MCF 10A (cell line): ENCODE measurements around the gene SEPTIN8. TPM values are rescaled to one million over a fixed set of nuclear protein-coding genes. Genes with fewer than 3 reads are reported as not detected.
A peak's percentile ranks its signal among the peaks of the same experiment; 100 is the strongest.

Experiments used
- BruUV-seq: library from RNA; stranded (reverse); fragments of 400-500 nt; replicated peaks from 2 replicates; lab custom pipeline; 2021; lab: Mats Ljungman, UMichigan
- CTCF ChIA-PET: fragments of 300-600 bp; sonication (Branson Sonifier 250); formaldehyde crosslinking; extraction: SDS; loops from one replicate; lab custom pipeline; 2021; ENCODE audit warnings: antibody characterized with exemption, inconsistent platforms; lab: Yijun Ruan, JAX
- POLR2A ChIA-PET: fragments of 300-600, 350-650 bp; sonication (Branson Sonifier 250); formaldehyde crosslinking; extraction: SDS; loops from one replicate; lab custom pipeline; 2020; ENCODE audit warnings: antibody characterized with exemption, inconsistent platforms; lab: Yijun Ruan, JAX
- DNase-seq: peaks from one replicate; pipeline ENCODE4 v3.0.0-alpha.2; 2018; ENCODE audit not compliant: unreplicated experiment
- H3K27ac Mint-ChIP-seq: one replicate; pipeline ENCODE4 v1.8.0; 2022; ENCODE audit warnings: mild to moderate bottlenecking, low read depth, mixed read lengths; ENCODE audit not compliant: unreplicated experiment
- H3K27me3 Mint-ChIP-seq: one replicate; pipeline ENCODE4 v1.8.0; 2022; ENCODE audit warnings: mixed read lengths; ENCODE audit not compliant: insufficient read depth, unreplicated experiment
- H3K36me3 Mint-ChIP-seq: one replicate; pipeline ENCODE4 v1.8.0; 2022; ENCODE audit warnings: mild to moderate bottlenecking, moderate library complexity, mixed read lengths; ENCODE audit not compliant: insufficient read depth, unreplicated experiment
- H3K4me1 Mint-ChIP-seq: one replicate; pipeline ENCODE4 v1.8.0; 2022; ENCODE audit warnings: mixed read lengths; ENCODE audit not compliant: insufficient read depth, unreplicated experiment
- H3K4me3 Mint-ChIP-seq: one replicate; pipeline ENCODE4 v1.8.0; 2022; ENCODE audit warnings: mild to moderate bottlenecking, moderate library complexity, mixed read lengths; ENCODE audit not compliant: unreplicated experiment
- H3K9me3 Mint-ChIP-seq: one replicate; pipeline ENCODE4 v1.8.0; 2022; ENCODE audit warnings: mixed read lengths; ENCODE audit not compliant: unreplicated experiment
- intact Hi-C: fragments of 100-400 bp; cut with micrococcal nuclease; formaldehyde crosslinking; loops from 2 replicates; pipeline ENCODE4 v1.14.1; 2022
- total RNA-seq: library from RNA; stranded (reverse); gene quantifications from 2 replicates; pipeline ENCODE4 v1.2.3, GENCODE V29; 2022
- TF ChIP-seq, protein P1 (sequence below): fragments of 200-600 bp; IDR thresholded peaks from one replicate; pipeline ENCODE4 v1.8.0; 2022; ENCODE audit warnings: antibody characterized with exemption, mild to moderate bottlenecking; ENCODE audit not compliant: unreplicated experiment

SEPTIN8 gene
- total RNA-seq, 1 experiment from 2014 or later: 34.8 TPM

DNA sequence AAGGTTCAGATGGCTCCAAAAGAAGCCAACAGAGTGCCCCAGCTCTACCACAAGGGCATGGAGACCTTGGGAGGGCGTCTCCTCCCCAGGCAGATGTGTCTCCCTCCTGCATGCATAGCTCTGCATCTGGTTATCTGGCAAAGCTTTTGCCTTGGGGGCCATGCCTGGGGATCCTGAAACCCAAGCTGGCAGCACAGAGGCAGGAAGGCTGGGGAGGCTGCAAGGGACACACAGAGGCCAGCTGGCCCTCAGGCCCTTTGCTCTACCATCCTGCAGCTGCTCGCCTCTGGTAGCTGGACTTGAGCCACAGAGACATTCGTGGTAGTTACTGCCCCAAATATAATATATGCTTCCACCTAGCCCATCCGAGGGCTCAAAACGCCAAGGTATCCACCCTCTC is 3.9 kb downstream of the SEPTIN8 start:
- no TSS peak for BruUV-seq
- Mint-ChIP-seq H3K9me3 (no peaks in the 10 kb centered on the region), H3K27me3 (no peaks in the 10 kb centered on the region), H3K4me3 (no peak overlapping the region), H3K4me1 (peaks cover 19% of the 10 kb centered on the region), H3K36me3 (no peaks in the 10 kb centered on the region), H3K27ac (peak overlapping the region; percentile 10)
- DNase-seq: no peak
- intact Hi-C loops: no loop called here
- ChIA-PET CTCF (interaction anchor here (1.4 to 3.9 kb wide), 2 partner anchors 47 to 246 kb away, joined by 3 to 26 read pairs; no protein-coding TSS in a partner anchor), POLR2A (interaction anchor here (1.0 kb wide), 1 partner anchor 34 kb away, joined by 3 read pairs; no protein-coding TSS in a partner anchor)
- TF ChIP-seq, protein P1, sequence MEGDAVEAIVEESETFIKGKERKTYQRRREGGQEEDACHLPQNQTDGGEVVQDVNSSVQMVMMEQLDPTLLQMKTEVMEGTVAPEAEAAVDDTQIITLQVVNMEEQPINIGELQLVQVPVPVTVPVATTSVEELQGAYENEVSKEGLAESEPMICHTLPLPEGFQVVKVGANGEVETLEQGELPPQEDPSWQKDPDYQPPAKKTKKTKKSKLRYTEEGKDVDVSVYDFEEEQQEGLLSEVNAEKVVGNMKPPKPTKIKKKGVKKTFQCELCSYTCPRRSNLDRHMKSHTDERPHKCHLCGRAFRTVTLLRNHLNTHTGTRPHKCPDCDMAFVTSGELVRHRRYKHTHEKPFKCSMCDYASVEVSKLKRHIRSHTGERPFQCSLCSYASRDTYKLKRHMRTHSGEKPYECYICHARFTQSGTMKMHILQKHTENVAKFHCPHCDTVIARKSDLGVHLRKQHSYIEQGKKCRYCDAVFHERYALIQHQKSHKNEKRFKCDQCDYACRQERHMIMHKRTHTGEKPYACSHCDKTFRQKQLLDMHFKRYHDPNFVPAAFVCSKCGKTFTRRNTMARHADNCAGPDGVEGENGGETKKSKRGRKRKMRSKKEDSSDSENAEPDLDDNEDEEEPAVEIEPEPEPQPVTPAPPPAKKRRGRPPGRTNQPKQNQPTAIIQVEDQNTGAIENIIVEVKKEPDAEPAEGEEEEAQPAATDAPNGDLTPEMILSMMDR: no peak

DNA sequence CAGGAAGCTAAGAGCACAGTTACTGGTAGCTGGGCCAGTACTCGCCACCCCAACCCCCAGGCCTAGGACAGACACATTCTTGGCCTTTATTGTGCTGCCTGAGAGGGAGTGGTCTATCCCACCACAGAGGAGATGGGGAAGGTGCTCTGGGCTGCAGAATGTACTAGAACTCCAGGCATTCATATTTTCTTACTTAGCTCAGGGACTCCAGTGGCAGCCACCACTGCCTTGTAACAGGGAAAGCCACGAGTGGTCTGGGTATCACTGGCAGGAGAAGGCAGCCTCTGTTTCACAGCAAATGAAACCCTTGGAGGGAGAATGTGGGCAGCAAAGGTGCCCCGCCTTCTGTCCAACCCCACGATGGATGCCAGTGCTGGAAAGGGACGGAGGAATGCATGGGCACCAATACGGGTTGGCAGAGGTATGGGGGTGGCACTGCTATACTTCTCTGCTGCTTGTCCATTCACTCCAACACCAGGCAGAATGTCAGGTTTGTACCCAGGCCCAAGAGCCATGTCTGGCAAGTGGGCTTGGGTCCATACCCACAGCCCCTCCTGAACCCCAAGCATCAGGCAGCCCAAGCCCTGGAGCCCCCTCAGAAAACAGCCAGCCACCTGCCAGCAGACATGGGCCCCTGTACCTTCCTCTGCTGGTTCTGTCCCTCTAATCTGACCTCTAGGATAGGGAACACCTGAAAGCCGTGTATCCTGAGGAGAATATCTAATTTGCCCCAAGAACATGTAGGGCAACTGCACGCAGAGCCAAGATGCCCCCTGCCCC is 4.6 kb downstream of the SEPTIN8 start:
- Mint-ChIP-seq H3K9me3 (no peaks in the 10 kb centered on the region), H3K4me1 (peaks cover 19% of the 10 kb centered on the region), H3K27me3 (no peaks in the 10 kb centered on the region), H3K27ac (no peak overlapping the region), H3K36me3 (no peaks in the 10 kb centered on the region), H3K4me3 (no peak overlapping the region)
- ChIA-PET POLR2A (interaction anchor here (0.7 to 1.0 kb wide), 2 partner anchors 9 to 34 kb away, joined by 3 to 7 read pairs; no protein-coding TSS in a partner anchor), CTCF (interaction anchor here (0.9 to 1.4 kb wide), 2 partner anchors 18 to 245 kb away, joined by 3 read pairs; no protein-coding TSS in a partner anchor)
- BruUV-seq: no TSS peak
- TF ChIP-seq, protein P1: no peak
- intact Hi-C loops: no loop called here
- no peak for DNase-seq

DNA sequence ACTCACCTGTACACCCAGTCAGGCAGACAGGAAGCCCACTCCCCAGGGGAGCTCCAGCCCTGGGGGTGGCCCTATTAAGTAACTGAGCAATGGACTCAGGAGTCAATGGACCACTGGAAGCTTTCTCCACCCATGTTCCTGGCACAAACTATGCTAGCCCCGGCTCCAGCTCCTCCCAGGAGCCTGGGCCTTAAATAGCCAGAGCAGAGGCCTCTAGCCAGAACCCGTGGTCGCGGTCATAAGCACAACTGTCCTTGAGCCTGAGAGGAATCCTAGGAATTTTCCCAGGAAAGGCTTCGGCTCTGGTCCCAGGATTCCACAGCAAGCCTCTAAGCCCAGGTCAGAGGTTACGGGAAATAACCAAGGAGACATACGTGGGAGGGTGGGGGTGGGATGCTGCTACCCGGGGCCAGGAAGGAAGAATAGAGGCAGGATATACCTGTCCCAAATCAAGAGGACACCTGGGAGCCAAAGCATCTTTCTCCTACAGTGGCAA is 5.5 kb downstream of the SEPTIN8 start:
- ChIA-PET CTCF (interaction anchor here (0.9 to 1.5 kb wide), 2 partner anchors 16 to 17 kb away, joined by 3 to 4 read pairs; no protein-coding TSS in a partner anchor), POLR2A (interaction anchor here (0.7 kb wide), 1 partner anchor 10 kb away, joined by 7 read pairs; no protein-coding TSS in a partner anchor)
- no peak for DNase-seq
- intact Hi-C loops: no loop called here
- no TSS peak for BruUV-seq
- TF ChIP-seq, protein P1: no peak
- Mint-ChIP-seq H3K4me3 (no peak overlapping the region), H3K36me3 (no peaks in the 10 kb centered on the region), H3K9me3 (no peaks in the 10 kb centered on the region), H3K27ac (no peak overlapping the region), H3K4me1 (peaks cover 19% of the 10 kb centered on the region), H3K27me3 (no peaks in the 10 kb centered on the region)

DNA sequence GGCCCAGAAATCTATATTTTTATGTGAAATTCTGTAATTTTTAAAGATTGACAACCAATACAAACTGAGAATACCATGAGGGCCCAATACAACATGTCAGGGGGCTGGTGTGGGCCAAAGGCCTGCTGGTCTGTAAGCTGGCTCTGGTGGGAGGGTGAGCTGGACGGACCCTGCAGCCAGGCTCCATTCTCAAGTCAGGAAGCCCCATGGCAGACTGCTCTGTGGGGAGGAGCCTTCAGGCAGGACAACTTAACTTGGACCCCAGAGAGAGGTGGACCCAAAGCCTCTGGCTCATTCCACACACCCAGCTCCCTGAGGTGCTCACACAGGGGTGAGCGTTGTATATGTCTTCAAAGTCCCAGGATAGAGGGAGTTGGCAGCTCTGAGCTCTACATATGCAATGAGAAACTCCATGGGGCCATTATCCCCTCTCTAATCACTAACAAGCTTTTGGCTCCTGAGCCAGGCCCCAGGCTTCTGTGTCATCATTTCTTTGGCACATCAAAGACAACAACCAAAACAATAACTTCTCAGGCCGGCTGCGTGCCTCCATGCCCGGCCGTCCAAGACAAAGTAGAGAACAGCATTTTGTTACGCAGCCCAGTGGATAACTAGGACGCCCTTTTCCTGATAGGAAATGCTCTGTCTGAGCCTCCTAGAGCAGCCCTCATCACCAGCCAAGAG is 6.4 kb downstream of the SEPTIN8 start:
- TF ChIP-seq, protein P1: no peak
- BruUV-seq: no TSS peak
- peaks cover 18% of the 10 kb centered on the region for H3K4me1 Mint-ChIP-seq
- no peaks in the 10 kb centered on the region for H3K36me3 Mint-ChIP-seq
- intact Hi-C loops: no loop called here
- H3K27ac Mint-ChIP-seq: no peak overlapping the region
- ChIA-PET POLR2A (no interaction called here), CTCF (interaction anchor here (0.8 to 1.5 kb wide), 3 partner anchors 17 to 245 kb away, joined by 4 to 9 read pairs (median 5); no protein-coding TSS in a partner anchor)
- H3K27me3 Mint-ChIP-seq: no peaks in the 10 kb centered on the region
- no peak for DNase-seq
- H3K9me3 Mint-ChIP-seq: no peaks in the 10 kb centered on the region
- H3K4me3 Mint-ChIP-seq: no peak overlapping the region
